Mesodermal cell (in vitro differentiated cells): Measurements from ENCODE around the gene MTNR1B.

Experiments used
- H3K27ac ChIP-seq: 2 replicates; pipeline ENCODE4 v1.7.0; 2013; ENCODE audit warnings: mild to moderate bottlenecking, low read depth, low read length, moderate library complexity; ENCODE audit not compliant: severe bottlenecking
- H3K36me3 ChIP-seq: 2 replicates; pipeline ENCODE4 v1.7.1; 2013; ENCODE audit warnings: mild to moderate bottlenecking, low read length, moderate library complexity; ENCODE audit not compliant: control insufficient read depth, insufficient read depth
- H3K4me1 ChIP-seq: one replicate; pipeline ENCODE4 v1.7.1; 2013; ENCODE audit warnings: mild to moderate bottlenecking, low read length; ENCODE audit not compliant: insufficient read depth, control insufficient read depth, poor library complexity, severe bottlenecking
- H3K4me3 ChIP-seq: 2 replicates; pipeline ENCODE4 v1.7.0; 2013; ENCODE audit warnings: low read length, control low read depth, mild to moderate bottlenecking; ENCODE audit not compliant: insufficient read depth, poor library complexity, severe bottlenecking; ENCODE audit errors: extremely low read depth
- H3K9me3 ChIP-seq: 2 replicates; pipeline ENCODE4 v1.7.1; 2013; ENCODE audit warnings: mild to moderate bottlenecking, low read length, moderate library complexity; ENCODE audit not compliant: control insufficient read depth
- WGBS, 2 experiments: methylation state at CpG; one replicate each; pipeline ENCODE4 v1.1.5; 2013; ENCODE audit warnings: missing lambda C conversion rate in 2 of 2; ENCODE audit not compliant: insufficient coverage in 2 of 2; 5-methylcytosine and 5-hydroxymethylcytosine counted together

MTNR1B gene

GRCh38 chr11:93005239-93005638 is 35.8 kb downstream of the MTNR1B start:
- Histone ChIP-seq H3K36me3 (no peaks in the 10 kb centered on the region), H3K9me3 (no peaks in the 10 kb centered on the region), H3K4me3 (no peak overlapping the region), H3K4me1 (peaks cover 8% of the 10 kb centered on the region), H3K27ac (no peak overlapping the region)
- 88% methylated on average over 1 of the region's 1 CpG for WGBS, 2 experiments

- peaks cover 10% of the 10 kb centered on the region for H3K9me3 ChIP-seq
- 78 to 92% methylated on average over 1 of the region's 1 CpG for WGBS, 2 experiments
- H3K27ac ChIP-seq, result no peak overlapping the region
- H3K4me1 ChIP-seq, result no peaks in the 10 kb centered on the region
- H3K4me3 ChIP-seq, result no peak overlapping the region
- H3K36me3 ChIP-seq, result no peaks in the 10 kb centered on the region
These were observed 44.2 kb downstream of the MTNR1B start for GRCh38 chr11:93013646-93014045.

GRCh38 chr11:93016595-93016994 is 47.1 kb downstream of the MTNR1B start:
- no peaks in the 10 kb centered on the region for H3K36me3 ChIP-seq
- H3K9me3 ChIP-seq, result peaks cover 10% of the 10 kb centered on the region
- H3K4me3 ChIP-seq, result no peak overlapping the region
- WGBS, 2 experiments, result 100% methylated on average over 1 of the region's 1 CpG; no CpG with 5 or more reads in 1 of the 2 experiments
- peaks cover 18% of the 10 kb centered on the region for H3K4me1 ChIP-seq
- H3K27ac ChIP-seq, result no peak overlapping the region

GRCh38 chr11:93017821-93018690 is 48.6 kb downstream of the MTNR1B start:
- peaks cover 10% of the 10 kb centered on the region for H3K9me3 ChIP-seq
- peaks cover 18% of the 10 kb centered on the region for H3K4me1 ChIP-seq
- H3K36me3 ChIP-seq, result no peaks in the 10 kb centered on the region
- H3K4me3 ChIP-seq, result no peak overlapping the region
- WGBS, 2 experiments, result 94 to 96% methylated on average over 8 to 9 of the region's 9 CpGs
- H3K27ac ChIP-seq, result no peak overlapping the region

- H3K4me3 ChIP-seq, result no peak overlapping the region
- H3K27ac ChIP-seq, result peak overlapping the region; percentile 82
These were observed 51.0 kb downstream of the MTNR1B start for GRCh38 chr11:93020248-93021046.

GRCh38 chr11:93024369-93024768 is 54.9 kb downstream of the MTNR1B start:
- H3K9me3 ChIP-seq, result no peaks in the 10 kb centered on the region
- no peaks in the 10 kb centered on the region for H3K36me3 ChIP-seq
- no peak overlapping the region for H3K27ac ChIP-seq
- H3K4me1 ChIP-seq, result peaks cover 21% of the 10 kb centered on the region
- H3K4me3 ChIP-seq, result no peak overlapping the region
- 83 to 100% methylated on average over 1 of the region's 1 CpG for WGBS, 2 experiments

More at GRCh38 chr11:93020248-93021046, 51.0 kb downstream of the MTNR1B start:
- Histone ChIP-seq H3K4me1 (peaks cover 20% of the 10 kb centered on the region), H3K9me3 (peaks cover 10% of the 10 kb centered on the region), H3K36me3 (no peaks in the 10 kb centered on the region)
- WGBS, 2 experiments, result 52 to 82% methylated on average over 1 to 3 of the region's 5 CpGs

GRCh38 chr11:93025558-93026255 is 56.3 kb downstream of the MTNR1B start:
- Histone ChIP-seq H3K36me3 (no peaks in the 10 kb centered on the region), H3K27ac (no peak overlapping the region), H3K9me3 (no peaks in the 10 kb centered on the region), H3K4me1 (peaks cover 8% of the 10 kb centered on the region), H3K4me3 (no peak overlapping the region)
- 91 to 100% methylated on average over 1 of the region's 3 CpGs for WGBS, 2 experiments

GRCh38 chr11:93028960-93029522 is 59.6 kb downstream of the MTNR1B start:
- peaks cover 8% of the 10 kb centered on the region for H3K4me1 ChIP-seq
- no peaks in the 10 kb centered on the region for H3K36me3 ChIP-seq
- no peak overlapping the region for H3K4me3 ChIP-seq
- 100% methylated on average over 1 of the region's 6 CpGs; no CpG with 5 or more reads in 1 of the 2 experiments for WGBS, 2 experiments
- no peak overlapping the region for H3K27ac ChIP-seq
- no peaks in the 10 kb centered on the region for H3K9me3 ChIP-seq

GRCh38 chr11:93031386-93031785 is 61.9 kb downstream of the MTNR1B start:
- H3K27ac ChIP-seq, result no peak overlapping the region
- no peaks in the 10 kb centered on the region for H3K36me3 ChIP-seq
- WGBS, 2 experiments, result 59 to 83% methylated on average over 2 to 6 of the region's 8 CpGs
- peaks cover 5% of the 10 kb centered on the region for H3K4me1 ChIP-seq
- H3K9me3 ChIP-seq, result no peaks in the 10 kb centered on the region
- no peak overlapping the region for H3K4me3 ChIP-seq
